Trophoblast cell (in vitro differentiated cells and primary cell): ENCODE measurements around the gene LPP.

ENCODE experiments used
- DNase-seq, 2 donors: peaks; one replicate each; pipeline ENCODE4 v3.0.0-alpha.2; 2016
- H2AFZ ChIP-seq: 2 replicates; pipeline ENCODE4 v1.6.1; 2013; ENCODE audit warnings: low read length, moderate library complexity, mild to moderate bottlenecking; ENCODE audit not compliant: insufficient read depth, poor library complexity
- H2AK5ac ChIP-seq: 2 replicates; pipeline ENCODE4 v1.6.1; 2013; ENCODE audit warnings: mild to moderate bottlenecking, low read length
- H2BK120ac ChIP-seq: 2 replicates; pipeline ENCODE4 v1.6.1; 2013; ENCODE audit warnings: low read length, mild to moderate bottlenecking, moderate library complexity; ENCODE audit not compliant: insufficient read depth, poor library complexity
- H2BK12ac ChIP-seq: 2 replicates; pipeline ENCODE4 v1.6.1; 2013; ENCODE audit warnings: mild to moderate bottlenecking, low read length, moderate library complexity
- H2BK5ac ChIP-seq: 2 replicates; pipeline ENCODE4 v1.6.1; 2013; ENCODE audit warnings: low read length, low read depth, moderate library complexity, mild to moderate bottlenecking; ENCODE audit not compliant: poor library complexity
- H3K14ac ChIP-seq: 2 replicates; pipeline ENCODE4 v1.6.1; 2013; ENCODE audit warnings: mild to moderate bottlenecking, low read length
- H3K18ac ChIP-seq: 2 replicates; pipeline ENCODE4 v1.6.1; 2013; ENCODE audit warnings: mild to moderate bottlenecking, low read length
- H3K23ac ChIP-seq: 2 replicates; pipeline ENCODE4 v1.6.1; 2013; ENCODE audit warnings: low read length
- H3K27ac ChIP-seq: 2 replicates; pipeline ENCODE4 v1.5.1; 2013; ENCODE audit warnings: low read depth, mild to moderate bottlenecking, inconsistent platforms, low read length, moderate library complexity
- H3K27me3 ChIP-seq: 2 replicates; pipeline ENCODE4 v1.6.1; 2013; ENCODE audit warnings: inconsistent platforms, mild to moderate bottlenecking, low read length, moderate library complexity; ENCODE audit not compliant: insufficient read depth
- H3K36me3 ChIP-seq, 2 experiments: 1 replicate in 1 of 2; 2 replicates in 1 of 2; pipeline ENCODE4 v1.6.1; 2013; ENCODE audit warnings: low read length in 2 of 2, mild to moderate bottlenecking in 2 of 2, moderate library complexity in 1 of 2; ENCODE audit not compliant: insufficient read depth in 2 of 2, control insufficient read depth in 1 of 2
- H3K4ac ChIP-seq: 2 replicates; pipeline ENCODE4 v1.6.1; 2013; ENCODE audit warnings: low read depth, mild to moderate bottlenecking, low read length, moderate library complexity
- H3K4me1 ChIP-seq, 2 experiments: 1 replicate in 1 of 2; 2 replicates in 1 of 2; pipeline ENCODE4 v1.6.1; 2013; ENCODE audit warnings: low read length in 2 of 2, mild to moderate bottlenecking in 2 of 2, moderate library complexity in 1 of 2; ENCODE audit not compliant: insufficient read depth in 2 of 2, control insufficient read depth in 1 of 2
- H3K4me2 ChIP-seq: 2 replicates; pipeline ENCODE4 v1.6.1; 2013; ENCODE audit warnings: inconsistent platforms, mild to moderate bottlenecking, low read length, moderate library complexity
- H3K4me3 ChIP-seq: 2 replicates; pipeline ENCODE4 v1.5.1; 2013; ENCODE audit warnings: mild to moderate bottlenecking, low read depth, low read length, inconsistent platforms
- H3K79me1 ChIP-seq: one replicate; pipeline ENCODE4 v1.6.1; 2013; ENCODE audit warnings: low read length
- H3K79me2 ChIP-seq: 2 replicates; pipeline ENCODE4 v1.6.1; 2013; ENCODE audit warnings: low read length, mild to moderate bottlenecking; ENCODE audit not compliant: control insufficient read depth, insufficient read depth, poor library complexity
- H3K9ac ChIP-seq: 2 replicates; pipeline ENCODE4 v1.6.1; 2013; ENCODE audit warnings: mild to moderate bottlenecking, low read length
- H3K9me3 ChIP-seq: 2 replicates; pipeline ENCODE4 v1.6.1; 2013; ENCODE audit warnings: low read depth, mild to moderate bottlenecking, control low read depth, inconsistent platforms, low read length; ENCODE audit not compliant: insufficient read depth
- H4K12ac ChIP-seq: 2 replicates; pipeline ENCODE4 v1.6.1; 2013; ENCODE audit warnings: low read depth, mild to moderate bottlenecking, low read length, moderate library complexity
- H4K8ac ChIP-seq: 2 replicates; pipeline ENCODE4 v1.6.1; 2013; ENCODE audit warnings: low read depth, mild to moderate bottlenecking, low read length, moderate library complexity
- H4K91ac ChIP-seq: one replicate; pipeline ENCODE4 v1.6.1; 2013; ENCODE audit warnings: low read depth, mild to moderate bottlenecking, low read length, moderate library complexity
- WGBS: extraction: QIAGEN DNeasy Blood & Tissue Kit; methylation state at CpG from one replicate; pipeline ENCODE4 v1.1.7; 2013; ENCODE audit warnings: missing lambda C conversion rate; ENCODE audit not compliant: insufficient read length, insufficient coverage; ENCODE audit errors: extremely low coverage; 5-methylcytosine and 5-hydroxymethylcytosine counted together

The LPP gene

GRCh38 chr3:188772886-188773285 is 618.9 kb downstream of the LPP start:
- H2BK120ac ChIP-seq, result no peak overlapping the region
- DNase-seq, result no peak
- no CpG with 5 or more reads among the region's 3 CpGs for WGBS

DNA sequence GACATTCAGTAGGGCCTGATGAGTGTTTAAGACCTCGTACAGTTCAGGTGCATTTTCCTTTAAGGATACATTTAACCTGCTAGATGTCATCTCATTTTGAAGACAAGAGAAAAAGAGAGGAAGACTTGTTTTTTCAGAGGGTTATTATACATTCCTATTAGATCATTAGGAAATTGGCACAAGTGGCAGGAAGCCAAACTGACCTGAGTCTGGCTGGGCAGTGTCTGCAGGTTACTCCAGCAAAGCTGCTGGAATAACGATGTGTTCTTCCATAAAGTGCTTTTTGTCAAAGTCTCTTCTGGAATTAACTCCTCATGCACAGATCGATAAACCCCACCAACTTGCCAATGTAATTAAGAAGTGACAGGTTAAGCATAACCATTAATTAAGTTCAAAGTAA is 621.5 kb downstream of the LPP start:
- no peak overlapping the region for H3K4ac ChIP-seq
- no peaks in the 10 kb centered on the region for H3K79me1 ChIP-seq
- no peak overlapping the region for H3K4me3 ChIP-seq
- no peak overlapping the region for H2AK5ac ChIP-seq
- no peaks in the 10 kb centered on the region for H3K79me2 ChIP-seq
- no peak for DNase-seq
- H3K9me3 ChIP-seq, result no peaks in the 10 kb centered on the region
- H3K14ac ChIP-seq, result no peak overlapping the region
- no peak overlapping the region for H3K23ac ChIP-seq
- H2AFZ ChIP-seq, result no peak overlapping the region
- H4K8ac ChIP-seq, result no peak overlapping the region
- no peaks in the 10 kb centered on the region for H3K4me1 ChIP-seq
- H3K18ac ChIP-seq, result no peak overlapping the region
- no peak overlapping the region for H2BK120ac ChIP-seq
- H3K27me3 ChIP-seq, result no peaks in the 10 kb centered on the region
- WGBS, result no CpG with 5 or more reads among the region's 3 CpGs
- no peak overlapping the region for H3K4me2 ChIP-seq
- H3K9ac ChIP-seq, result no peak overlapping the region
- no peak overlapping the region for H3K27ac ChIP-seq
- H4K91ac ChIP-seq, result no peak overlapping the region
- no peaks in the 10 kb centered on the region for H3K36me3 ChIP-seq
- H4K12ac ChIP-seq, result no peak overlapping the region
- H2BK12ac ChIP-seq, result no peak overlapping the region
- no peak overlapping the region for H2BK5ac ChIP-seq

More at GRCh38 chr3:188772886-188773285, 618.9 kb downstream of the LPP start:
- H3K9ac ChIP-seq, result no peak overlapping the region
- no peak overlapping the region for H3K18ac ChIP-seq
- no peak overlapping the region for H2BK12ac ChIP-seq
- no peaks in the 10 kb centered on the region for H3K9me3 ChIP-seq
- no peaks in the 10 kb centered on the region for H3K27me3 ChIP-seq
- H3K27ac ChIP-seq, result no peak overlapping the region
- no peak overlapping the region for H2BK5ac ChIP-seq
- no peak overlapping the region for H2AK5ac ChIP-seq
- H4K12ac ChIP-seq, result no peak overlapping the region
- H3K36me3 ChIP-seq, result no peaks in the 10 kb centered on the region
- H3K14ac ChIP-seq, result no peak overlapping the region
- no peak overlapping the region for H4K8ac ChIP-seq
- no peaks in the 10 kb centered on the region for H3K79me1 ChIP-seq
- no peak overlapping the region for H2AFZ ChIP-seq
- H3K4me2 ChIP-seq, result no peak overlapping the region
- H3K23ac ChIP-seq, result no peak overlapping the region
- no peak overlapping the region for H3K4me3 ChIP-seq
- H3K4ac ChIP-seq, result no peak overlapping the region
- H3K79me2 ChIP-seq, result no peaks in the 10 kb centered on the region
- H3K4me1 ChIP-seq, result no peaks in the 10 kb centered on the region
- no peak overlapping the region for H4K91ac ChIP-seq

GRCh38 chr3:188776447-188776846 is 622.5 kb downstream of the LPP start:
- no peaks in the 10 kb centered on the region for H3K9me3 ChIP-seq

GRCh38 chr3:188778091-188778852 is 624.3 kb downstream of the LPP start:
- WGBS, result no CpG with 5 or more reads among the region's 1 CpG

More at GRCh38 chr3:188776447-188776846, 622.5 kb downstream of the LPP start:
- Histone ChIP-seq H3K9ac (no peak overlapping the region), H4K91ac (no peak overlapping the region), H3K36me3 (no peaks in the 10 kb centered on the region), H3K18ac (no peak overlapping the region), H3K4me1 (no peaks in the 10 kb centered on the region), H3K79me1 (no peaks in the 10 kb centered on the region), H3K4me2 (no peak overlapping the region), H3K79me2 (no peaks in the 10 kb centered on the region), H4K8ac (no peak overlapping the region), H2AFZ (no peak overlapping the region), H2BK120ac (no peak overlapping the region), H3K27ac (no peak overlapping the region), H3K4me3 (no peak overlapping the region), H3K14ac (no peak overlapping the region), H3K4ac (no peak overlapping the region), H4K12ac (no peak overlapping the region), H3K27me3 (no peaks in the 10 kb centered on the region), H3K23ac (no peak overlapping the region), H2BK12ac (no peak overlapping the region), H2BK5ac (no peak overlapping the region), H2AK5ac (no peak overlapping the region)
- no CpG with 5 or more reads among the region's 1 CpG for WGBS
- DNase-seq, result peak in 1 of 2 donors; percentile 14

More at GRCh38 chr3:188778091-188778852, 624.3 kb downstream of the LPP start:
- Histone ChIP-seq H3K27ac (no peak overlapping the region), H4K8ac (no peak overlapping the region), H2AFZ (no peak overlapping the region), H3K9me3 (no peaks in the 10 kb centered on the region), H3K14ac (no peak overlapping the region), H4K91ac (no peak overlapping the region), H3K4me2 (no peak overlapping the region), H3K79me2 (no peaks in the 10 kb centered on the region), H3K18ac (no peak overlapping the region), H2BK12ac (no peak overlapping the region), H4K12ac (no peak overlapping the region), H3K79me1 (no peaks in the 10 kb centered on the region), H3K4me1 (no peaks in the 10 kb centered on the region), H3K9ac (no peak overlapping the region), H3K4me3 (no peak overlapping the region), H2BK5ac (no peak overlapping the region), H3K27me3 (no peaks in the 10 kb centered on the region), H3K4ac (no peak overlapping the region), H2BK120ac (no peak overlapping the region), H2AK5ac (no peak overlapping the region), H3K36me3 (no peaks in the 10 kb centered on the region), H3K23ac (no peak overlapping the region)
- no peak for DNase-seq
